Activated CD4-positive, alpha-beta T cell treated with anti-CD3 and anti-CD28 coated beads for 4 hours (primary cell): ENCODE data around the gene GOLGA8J.
"Not testable (repeated sequence)": the region's sequence is repeated elsewhere in the genome, so short reads cannot be mapped to it uniquely, and the experiment has no call there.

Source experiments
- DNase-seq, 2 donors: peaks; one replicate each; pipeline ENCODE4 v3.0.0-alpha.2; 2020

Gene GOLGA8J

GRCh38 chr15:30097827-30098226 is 15.1 kb downstream of the GOLGA8J start:
- DNase-seq = not testable (repeated sequence)

DNA sequence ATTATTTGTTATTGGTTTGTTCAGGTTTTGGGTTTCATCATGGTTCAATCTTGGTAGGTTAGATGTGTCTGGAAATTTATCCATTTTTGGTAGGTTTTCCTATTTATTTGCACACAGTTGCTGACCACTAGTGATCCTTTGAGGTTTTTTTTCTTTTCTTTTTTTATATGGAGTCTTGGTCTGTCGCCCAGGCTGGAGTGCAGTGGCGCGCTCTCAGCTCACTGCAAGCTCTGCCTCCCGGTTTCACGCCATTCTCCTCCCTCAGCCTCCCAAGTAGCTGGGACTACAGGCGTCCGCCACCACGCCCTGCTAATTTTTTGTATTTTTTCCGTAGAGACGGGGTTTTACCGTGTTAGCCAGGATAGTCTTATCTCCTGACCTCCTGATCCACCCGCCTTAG is 20.1 kb downstream of the GOLGA8J start:
- DNase-seq = not testable (repeated sequence)

- DNase-seq = not testable (repeated sequence)
Measured at GRCh38 chr15:30103941-30104507, 21.3 kb downstream of the GOLGA8J start.

- DNase-seq = not testable (repeated sequence)
Measured at GRCh38 chr15:30110591-30110990, 27.8 kb downstream of the GOLGA8J start.

GRCh38 chr15:30130066-30130465 is 47.3 kb downstream of the GOLGA8J start:
- DNase-seq = not testable (repeated sequence)

GRCh38 chr15:30134751-30135150 is 52.0 kb downstream of the GOLGA8J start, which contains the start of gene GOLGA8T:
GOLGA8T (plus strand) TSS chr15:30135051; CDS start chr15:30135149, 98 bp downstream.
- DNase-seq = not testable (repeated sequence)
